Measurements from ENCODE around the gene ZP3. TPM values are rescaled to one million over a fixed set of nuclear protein-coding genes. Genes with fewer than 3 reads are reported as not detected.

Gene ZP3
- total and polyA plus RNA-seq, 2 of the 13 experiments (the other 11 are each of a cell fraction or from before 2014, with no cell fraction given), result not detected

DNA sequence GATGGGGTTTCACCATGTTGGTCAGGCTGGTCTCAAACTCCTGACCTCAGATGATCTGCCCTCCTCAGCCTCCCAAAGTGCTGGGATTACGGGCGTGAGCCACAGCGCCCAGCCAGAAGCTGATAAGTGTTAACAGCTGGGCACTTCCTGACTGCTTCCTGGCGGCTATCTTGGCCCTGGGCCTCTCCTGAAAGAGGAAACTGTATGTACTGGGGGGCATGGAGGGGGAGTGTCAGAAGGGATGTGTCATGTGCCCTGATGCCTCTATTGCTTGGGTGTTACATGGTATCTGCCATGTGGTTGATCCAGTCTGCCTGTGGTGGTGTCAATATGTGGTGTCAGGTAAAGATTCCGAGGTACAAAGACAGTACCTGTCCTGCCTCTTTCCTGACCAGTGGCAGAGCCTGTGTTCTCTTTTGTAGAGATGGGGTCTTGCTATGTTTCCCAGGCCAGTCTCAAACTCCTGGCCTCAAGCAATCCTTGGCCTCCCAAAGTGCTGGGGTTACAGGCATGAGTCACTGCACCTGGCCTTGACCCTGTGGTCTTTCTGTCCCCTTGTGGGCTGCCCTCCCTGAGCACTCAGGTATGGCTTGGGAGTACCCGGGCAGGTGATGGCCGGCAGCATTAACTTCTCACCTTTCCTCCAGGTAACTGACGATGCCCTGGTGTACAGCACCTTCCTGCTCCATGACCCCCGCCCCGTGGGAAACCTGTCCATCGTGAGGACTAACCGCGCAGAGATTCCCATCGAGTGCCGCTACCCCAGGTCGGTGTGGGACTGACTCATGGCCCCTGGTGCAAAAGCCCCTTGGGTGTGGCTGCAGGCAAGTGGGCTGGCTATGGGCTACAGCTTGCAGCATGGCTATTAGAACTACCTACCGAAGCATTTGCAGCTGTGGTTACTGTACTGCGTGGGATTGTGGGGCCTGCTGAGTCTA, 4.4 kb downstream of the ZP3 start:
- Histone ChIP-seq H3K36me3 (replicated peaks in 1 of 2; ENCODE audit: control insufficient read depth in 1 of 2, insufficient read depth in 2 of 2, low read length in 2 of 2) (no peaks in the 10 kb centered on the region), H3K27ac (ENCODE audit: extremely low read length, insufficient read depth, low read length) (no peak overlapping the region), H3K9me3 (ENCODE audit: low read length) (no peaks in the 10 kb centered on the region), H2AFZ (ENCODE audit: low read length) (no peak overlapping the region), H3K27me3 (ENCODE audit: control insufficient read depth in 1 of 2, insufficient read depth in 2 of 2, low read length in 2 of 2) (peaks cover 5 to 21% of the 10 kb centered on the region in 2 experiments; a peak in 3 of 5 replicates), H3K4me3 (replicated peaks in 1 of 3; ENCODE audit: insufficient read depth in 1 of 3, low read depth in 2 of 3, low read length in 3 of 3) (no peak overlapping the region), H3K9ac (ENCODE audit: insufficient read depth, low read depth, low read length) (no peak overlapping the region), H3K4me1 (ENCODE audit: insufficient read depth, low read length) (peaks cover 15% of the 10 kb centered on the region; the same call in 1 of the 2 replicates), H3K4me2 (ENCODE audit: low read depth, low read length) (no peak overlapping the region), H3K79me2 (ENCODE audit: insufficient read depth, low read length) (no peaks in the 10 kb centered on the region), H4K20me1 (ENCODE audit: insufficient read depth, low read length) (no peaks in the 10 kb centered on the region)
- FAIRE-seq (no peak), DNase-seq (ENCODE audit: low spot score) (no peak), ATAC-seq (no peak)
- in situ Hi-C loops (cut with HindIII; ENCODE audit: extremely low pct_ligation_motif_present, low pct_unique_long_range_greater_than_20kb), result no loop called here
- POLR2A ChIA-PET, result no interaction called here
- BruUV-seq (replicated peaks), result no TSS peak
- CTCF ChIA-PET (ENCODE audit: low intra/inter-chr PET ratio, low total read pairs), result no interaction called here
- WGBS (ENCODE audit: low lambda C conversion rate), result 45% methylated on average over 4 of the region's 18 CpGs
- TF ChIP-seq FOSL1 (CRISPR knock-in tag; IDR thresholded peaks at IDR 0.05; ENCODE audit: borderline replicate concordance) (0 out of 2 replicates have a peak, but pooled peaks have one; percentile 16), NR2F6 (IDR thresholded peaks at IDR 0.05) (0 out of 2 replicates have a peak, but pooled peaks have one; percentile 16), NR2F6 (CRISPR knock-in tag; IDR thresholded peaks at IDR 0.05) (0 out of 2 replicates have a peak, but pooled peaks have one; percentile 40), ZFP37 (CRISPR knock-in tag; IDR thresholded peaks at IDR 0.05; ENCODE audit: borderline replicate concordance) (no peak), RARA (CRISPR knock-in tag; IDR thresholded peaks at IDR 0.05) (0 out of 2 replicates have a peak, but pooled peaks have one; percentile 41), FOSL2 (CRISPR knock-in tag; IDR thresholded peaks at IDR 0.05) (peak; percentile 73)
- TF ChIP-seq, protein P1, sequence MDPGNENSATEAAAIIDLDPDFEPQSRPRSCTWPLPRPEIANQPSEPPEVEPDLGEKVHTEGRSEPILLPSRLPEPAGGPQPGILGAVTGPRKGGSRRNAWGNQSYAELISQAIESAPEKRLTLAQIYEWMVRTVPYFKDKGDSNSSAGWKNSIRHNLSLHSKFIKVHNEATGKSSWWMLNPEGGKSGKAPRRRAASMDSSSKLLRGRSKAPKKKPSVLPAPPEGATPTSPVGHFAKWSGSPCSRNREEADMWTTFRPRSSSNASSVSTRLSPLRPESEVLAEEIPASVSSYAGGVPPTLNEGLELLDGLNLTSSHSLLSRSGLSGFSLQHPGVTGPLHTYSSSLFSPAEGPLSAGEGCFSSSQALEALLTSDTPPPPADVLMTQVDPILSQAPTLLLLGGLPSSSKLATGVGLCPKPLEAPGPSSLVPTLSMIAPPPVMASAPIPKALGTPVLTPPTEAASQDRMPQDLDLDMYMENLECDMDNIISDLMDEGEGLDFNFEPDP (CRISPR knock-in tag; conservative IDR thresholded peaks at IDR 0.05), result no peak
- intact Hi-C loops (cut with micrococcal nuclease; ENCODE audit: unreplicated experiment), result no loop called here
